Measurements from ENCODE around the gene CFAP45.

CFAP45 gene

DNA sequence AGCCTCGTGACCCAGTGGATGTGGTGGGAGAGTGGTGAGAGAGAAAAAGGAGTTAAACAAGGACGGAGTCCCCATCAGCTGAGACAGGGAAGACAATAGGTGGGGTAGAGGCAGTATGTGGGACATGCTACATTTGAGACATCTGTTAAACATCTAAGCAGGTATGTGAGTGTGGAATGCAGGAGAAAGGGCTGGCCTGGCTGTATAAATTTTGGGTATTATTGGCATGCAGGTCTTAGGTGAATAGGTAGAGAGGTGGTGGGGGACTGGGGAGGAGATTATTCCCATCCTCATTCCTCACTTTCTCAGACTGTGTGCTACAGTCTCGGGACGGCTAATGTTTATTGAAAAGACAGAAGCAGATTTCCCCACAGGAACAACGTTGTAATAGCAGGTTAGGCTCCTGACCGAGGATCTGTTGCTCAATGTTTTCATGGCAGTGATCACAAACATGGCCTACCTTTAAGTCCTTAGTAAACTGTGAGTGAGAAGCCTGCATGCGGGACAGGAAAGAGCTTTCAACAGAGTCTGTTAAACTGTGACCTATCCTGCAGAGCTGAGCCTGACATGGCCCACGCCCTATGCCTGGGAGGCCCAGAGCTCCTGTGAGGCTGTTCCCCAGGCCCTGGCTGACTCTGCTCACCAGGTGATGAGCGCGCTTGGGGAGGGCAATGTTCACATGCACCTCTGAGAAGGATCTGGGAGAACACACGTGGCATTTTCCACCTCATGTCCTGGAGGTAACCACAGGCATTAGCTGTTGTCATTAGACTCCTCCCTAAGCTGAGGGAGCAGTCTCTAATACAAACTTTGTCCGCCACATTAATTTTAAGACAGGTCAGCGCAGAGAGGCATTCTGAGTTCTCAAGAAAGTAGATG, 54.0 kb downstream of the CFAP45 start:
- DNase-seq, result no peak

DNA sequence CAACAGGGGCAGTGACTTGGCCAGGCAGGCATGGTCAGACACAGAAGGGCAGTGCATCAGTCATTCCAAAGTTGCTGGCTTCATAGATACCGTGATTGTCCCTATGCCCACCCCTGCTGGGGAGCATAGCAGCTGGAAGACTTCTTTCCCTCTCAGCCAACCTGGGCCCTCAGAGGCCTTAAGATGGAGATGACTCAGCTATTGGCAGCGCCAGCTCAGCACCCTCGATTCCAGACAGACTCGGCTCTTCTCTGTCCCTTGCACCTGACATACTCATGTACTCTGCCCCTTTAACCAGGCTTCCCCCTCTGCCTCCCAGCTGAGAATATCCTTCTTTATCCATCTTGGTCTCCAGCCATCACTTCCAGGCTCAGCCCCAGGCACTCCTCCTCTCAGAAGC, 56.5 kb downstream of the CFAP45 start:
- no peak for DNase-seq

DNA sequence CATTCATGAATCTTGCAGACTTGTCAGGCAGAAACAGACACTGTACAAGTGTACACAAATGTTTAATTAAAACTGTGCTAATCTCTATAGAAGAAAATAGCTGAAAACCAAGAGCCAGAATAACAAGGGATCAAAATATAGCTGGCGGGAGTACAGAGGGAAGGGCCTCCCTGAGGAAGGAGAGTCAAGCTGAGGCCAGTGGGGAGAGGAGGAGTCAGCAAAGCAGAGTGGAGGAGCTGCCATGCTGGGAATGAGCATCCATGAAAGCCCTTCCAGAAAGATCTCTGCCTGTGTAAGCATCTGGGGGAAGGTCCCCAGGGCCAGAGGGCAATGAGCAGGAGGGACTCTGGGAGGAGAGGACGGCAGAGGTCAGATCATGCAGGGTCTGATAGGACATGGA, 58.2 kb downstream of the CFAP45 start:
- no peak for DNase-seq

DNA sequence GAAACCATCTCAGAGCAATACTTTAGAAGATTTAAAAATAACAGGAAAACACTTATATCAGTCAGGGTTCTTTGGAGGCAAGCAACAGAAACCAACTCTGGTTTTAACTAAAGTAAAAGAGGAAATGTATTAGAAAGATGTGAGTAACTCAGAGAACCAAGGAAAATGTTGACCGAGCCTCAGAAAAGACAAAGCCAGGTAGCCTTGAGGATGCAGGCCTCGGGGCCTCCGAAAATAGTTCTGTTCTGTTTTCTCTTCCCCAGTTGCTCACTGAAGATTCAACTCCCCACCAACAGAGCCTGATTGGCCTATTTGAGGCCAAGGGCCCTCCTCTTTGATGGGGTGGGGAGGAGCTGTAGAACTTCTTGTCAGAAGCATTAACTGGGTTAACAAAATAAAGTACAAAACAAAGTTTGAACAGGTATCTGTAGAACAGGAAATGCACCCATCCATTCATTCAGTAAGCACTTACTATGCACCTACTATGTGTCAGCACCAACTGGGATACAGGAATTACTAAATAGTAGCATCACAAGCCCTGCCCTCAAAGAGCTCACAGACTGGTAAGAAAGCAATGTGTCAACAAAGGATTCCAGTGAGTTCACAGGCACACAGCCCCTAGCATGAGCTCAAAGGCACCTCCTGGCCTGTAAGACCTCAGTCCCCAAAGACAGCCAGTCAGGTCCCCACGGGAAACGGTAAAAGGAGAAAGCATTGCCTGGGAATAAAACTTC, 60.7 kb downstream of the CFAP45 start:
- DNase-seq, result no peak

DNA sequence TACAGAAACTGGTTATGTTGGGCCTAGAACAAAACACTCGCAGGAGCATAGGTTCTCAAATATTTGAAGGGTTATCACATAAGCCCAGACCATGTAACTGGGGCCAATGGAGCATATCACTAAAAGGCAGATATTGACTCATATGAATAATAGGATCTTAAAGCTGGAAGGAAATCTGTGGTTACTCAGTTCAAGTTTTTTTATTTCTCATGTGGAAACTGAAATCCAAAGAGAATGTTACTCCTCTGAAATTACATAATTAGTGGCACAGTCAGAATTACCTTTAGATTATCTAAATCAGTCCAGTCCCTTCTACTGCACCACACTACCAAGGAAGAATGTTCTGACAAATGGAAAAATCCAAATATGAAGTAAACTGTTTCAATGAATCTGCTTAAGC, 61.2 kb downstream of the CFAP45 start:
- DNase-seq, result no peak

DNA sequence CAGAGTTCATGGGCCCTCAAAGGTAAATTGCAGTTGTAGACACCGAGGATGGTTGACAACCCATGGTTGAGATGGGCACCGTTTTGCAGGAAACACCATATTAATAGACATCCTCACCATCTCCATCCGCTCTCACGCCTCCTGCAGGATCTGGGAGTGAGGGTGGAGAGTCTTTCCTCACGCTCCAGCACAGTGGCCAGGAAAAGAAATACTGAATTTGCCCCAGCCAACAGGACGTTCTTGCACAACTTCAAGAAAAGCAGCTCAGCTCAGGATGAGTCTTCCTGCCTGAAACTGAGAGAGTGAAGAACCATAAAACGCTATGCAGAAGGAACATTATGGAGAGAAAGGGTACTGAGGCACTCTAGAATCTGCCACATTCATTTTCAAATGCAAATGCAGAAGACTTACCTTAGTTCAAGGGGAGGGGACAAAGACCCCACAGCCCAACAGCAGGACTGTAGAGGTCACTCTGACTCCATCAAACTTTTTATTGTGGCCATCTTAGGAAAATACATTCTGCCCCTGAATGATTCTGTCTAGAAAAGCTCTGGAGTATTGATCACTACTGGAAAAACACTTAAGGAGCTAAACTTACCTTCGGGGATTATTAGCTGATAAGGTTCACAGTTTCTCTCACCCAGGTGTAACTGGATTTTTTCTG, 64.0 kb downstream of the CFAP45 start:
- DNase-seq, result no peak

DNA sequence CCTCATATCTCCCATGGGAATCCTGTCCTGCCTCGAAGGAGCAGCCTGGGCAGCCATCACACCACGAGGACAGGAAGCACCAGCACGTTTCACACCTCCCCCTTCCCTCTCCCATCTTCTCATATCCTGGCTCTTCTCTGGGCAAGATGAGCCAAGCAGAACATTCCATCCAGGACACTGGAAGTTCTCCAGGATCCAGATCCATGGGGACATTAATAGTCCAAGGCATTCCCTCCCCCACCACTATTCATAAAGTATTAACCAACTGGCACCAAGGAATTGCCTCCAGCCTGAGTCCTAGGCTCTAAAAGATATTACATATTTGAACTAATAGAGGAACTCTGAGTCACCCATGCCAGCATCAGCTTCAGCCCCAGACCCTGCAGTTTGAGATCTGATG, 64.6 kb downstream of the CFAP45 start:
- DNase-seq, result no peak

DNA sequence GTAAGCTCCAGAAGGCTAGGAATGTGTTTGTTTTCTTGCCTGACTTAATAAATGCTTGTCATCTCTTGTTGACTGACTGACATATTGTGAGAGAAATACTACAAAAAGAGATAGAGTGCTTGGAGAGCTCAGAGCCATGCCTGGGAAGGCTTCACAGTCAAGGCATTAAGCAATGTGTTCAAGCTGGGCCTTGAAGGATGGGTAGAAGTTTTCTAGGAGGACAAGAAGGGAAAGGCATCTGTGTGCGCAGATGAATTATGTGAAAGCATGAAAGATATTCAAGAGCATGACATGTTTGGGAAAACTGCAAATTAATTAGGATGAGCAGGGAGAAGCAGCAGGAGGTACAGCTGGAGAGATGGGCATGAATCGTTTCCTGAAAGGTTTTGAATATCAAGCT, 67.7 kb downstream of the CFAP45 start:
- no peak for DNase-seq

DNA sequence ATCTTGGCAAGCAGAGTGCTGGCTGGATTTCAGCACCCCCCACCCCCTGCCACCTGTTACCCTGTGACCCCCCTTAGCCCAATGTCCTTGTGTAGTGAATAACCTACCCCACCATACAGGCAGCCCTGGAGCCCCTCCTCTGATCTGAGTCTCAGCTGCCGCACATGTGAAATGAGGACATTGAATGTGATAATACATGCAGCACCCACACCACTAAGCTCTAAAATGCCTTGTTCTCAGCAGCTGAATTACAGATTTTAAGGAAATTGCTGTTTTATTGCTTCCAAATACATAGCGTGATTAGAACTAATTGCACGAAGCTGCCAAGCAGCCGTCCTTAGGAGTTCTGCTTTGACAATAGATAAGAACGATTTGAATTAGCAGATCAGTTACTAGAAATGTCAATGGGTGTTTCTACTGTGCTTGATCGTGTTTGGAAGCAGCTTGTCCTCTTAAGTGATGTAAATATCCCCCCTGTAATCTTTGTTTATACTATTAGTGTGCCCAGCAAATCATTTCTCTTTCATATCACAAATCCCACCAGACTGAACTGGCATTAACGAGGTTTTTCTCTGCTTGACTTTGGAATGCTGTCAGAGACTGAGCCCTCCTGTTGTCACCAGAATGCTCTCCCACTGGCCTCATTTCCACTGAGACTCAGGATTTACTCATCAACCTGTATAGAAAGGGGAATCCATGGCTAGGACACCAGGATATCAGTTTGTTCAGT, 68.4 kb downstream of the CFAP45 start:
- DNase-seq, result no peak

DNA sequence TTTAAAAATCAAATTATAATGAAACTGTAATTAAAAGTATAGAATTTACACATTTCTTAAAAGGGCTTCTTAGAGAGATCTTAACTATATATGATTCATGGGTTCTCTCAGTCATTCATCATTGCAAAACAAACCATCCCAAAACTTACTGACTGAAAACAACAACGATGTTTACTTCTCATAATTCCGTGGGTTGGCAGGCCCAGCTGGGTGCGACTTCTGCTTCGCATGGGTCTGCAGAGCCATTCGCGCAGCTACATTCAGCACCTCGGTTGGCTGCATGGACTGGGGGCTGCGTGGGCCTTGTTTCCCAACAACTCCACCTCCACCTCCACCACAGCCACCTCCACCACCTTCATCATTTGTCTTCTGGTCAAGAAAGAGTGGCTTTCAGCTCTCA, 69.2 kb downstream of the CFAP45 start:
- no peak for DNase-seq

DNA sequence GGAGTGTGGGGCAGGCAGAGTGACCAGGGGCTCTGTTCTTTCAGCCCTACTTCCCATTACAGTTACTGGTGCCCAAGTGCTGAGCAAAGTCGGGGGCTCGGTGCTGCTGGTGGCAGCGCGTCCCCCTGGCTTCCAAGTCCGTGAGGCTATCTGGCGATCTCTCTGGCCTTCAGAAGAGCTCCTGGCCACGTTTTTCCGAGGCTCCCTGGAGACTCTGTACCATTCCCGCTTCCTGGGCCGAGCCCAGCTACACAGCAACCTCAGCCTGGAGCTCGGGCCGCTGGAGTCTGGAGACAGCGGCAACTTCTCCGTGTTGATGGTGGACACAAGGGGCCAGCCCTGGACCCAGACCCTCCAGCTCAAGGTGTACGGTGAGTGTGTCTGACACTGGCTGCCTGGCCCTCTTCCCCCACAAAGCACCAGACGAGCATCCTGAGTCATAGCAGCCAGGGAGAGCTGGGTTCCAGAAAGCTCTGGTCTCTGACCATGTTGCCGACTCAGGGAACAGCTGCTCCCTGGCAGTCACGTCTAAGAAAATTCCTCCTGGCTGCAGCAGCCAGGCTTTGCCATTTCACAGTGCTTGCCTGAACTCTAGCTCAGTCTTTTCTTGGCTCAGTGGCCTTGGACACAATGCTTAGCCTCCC, 70.0 kb downstream of the CFAP45 start:
- DNase-seq, result no peak

DNA sequence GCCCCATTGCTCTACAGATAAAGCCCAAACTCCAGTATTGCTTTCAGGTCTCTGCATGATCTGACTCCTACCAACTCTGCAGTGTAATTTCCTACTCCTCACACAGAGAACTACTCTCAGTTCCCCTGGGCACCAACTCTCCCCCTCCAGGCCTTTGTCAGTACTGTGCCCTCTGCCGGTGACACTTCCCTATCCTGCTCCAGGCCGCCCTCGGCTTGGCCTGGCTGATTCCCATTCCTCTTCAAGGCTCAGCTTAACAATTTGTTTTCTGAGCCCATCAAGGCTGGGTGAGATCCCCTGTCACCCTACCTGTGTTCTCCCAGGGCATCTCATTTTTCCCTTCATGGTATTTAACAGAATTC, 70.7 kb downstream of the CFAP45 start:
- DNase-seq, result no peak

DNA sequence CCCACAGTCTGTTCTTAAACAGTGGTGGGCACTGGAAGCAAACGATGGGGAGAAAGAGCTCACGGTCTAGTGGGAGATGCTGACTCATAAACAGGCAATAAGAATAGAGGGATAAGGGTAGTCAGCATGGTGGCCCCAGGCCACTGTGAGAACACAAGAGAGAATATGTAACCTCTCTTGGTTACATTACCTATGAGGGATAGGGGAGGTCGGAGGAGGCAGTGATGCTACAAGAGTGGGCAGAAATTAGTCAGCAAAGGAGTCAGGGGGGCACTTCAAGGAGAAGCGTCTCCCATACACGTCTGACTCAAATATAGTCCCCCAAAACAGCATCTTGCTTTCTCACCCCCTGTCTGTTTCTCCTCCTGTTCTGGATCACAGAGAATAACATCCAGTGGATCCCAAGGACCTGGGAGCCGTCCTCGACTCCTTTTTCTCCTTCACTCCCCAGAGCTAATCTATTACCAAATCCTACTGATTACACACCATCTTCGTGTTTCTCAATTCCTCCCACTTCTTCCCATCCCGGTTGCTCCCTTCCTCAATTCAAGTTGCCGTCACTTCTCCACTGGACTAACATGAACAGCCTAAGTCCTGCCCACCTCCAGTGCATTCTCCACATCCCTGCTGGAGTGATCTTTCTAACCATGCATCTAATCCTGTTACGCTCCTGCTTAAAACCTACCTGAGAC, 71.2 kb downstream of the CFAP45 start:
- no peak for DNase-seq

DNA sequence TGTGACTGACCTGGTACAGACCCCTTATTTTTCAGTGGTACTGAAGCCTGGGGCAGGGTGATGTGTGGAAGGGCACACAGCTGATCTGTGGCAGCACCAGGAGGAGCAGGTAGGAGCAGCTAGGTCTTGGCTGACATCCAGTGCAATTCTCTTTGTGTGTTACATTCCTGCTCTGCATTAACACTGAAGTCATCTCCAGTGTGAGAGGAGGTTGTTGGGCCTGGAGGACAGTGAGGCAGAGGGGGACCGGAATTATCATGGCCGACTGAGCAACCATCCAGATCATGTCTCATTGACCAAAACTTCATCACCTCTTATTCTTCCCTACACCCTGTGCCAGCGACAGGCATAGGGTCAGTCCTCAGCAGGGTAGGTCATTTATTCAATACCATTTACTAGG, 71.8 kb downstream of the CFAP45 start:
- no peak for DNase-seq

DNA sequence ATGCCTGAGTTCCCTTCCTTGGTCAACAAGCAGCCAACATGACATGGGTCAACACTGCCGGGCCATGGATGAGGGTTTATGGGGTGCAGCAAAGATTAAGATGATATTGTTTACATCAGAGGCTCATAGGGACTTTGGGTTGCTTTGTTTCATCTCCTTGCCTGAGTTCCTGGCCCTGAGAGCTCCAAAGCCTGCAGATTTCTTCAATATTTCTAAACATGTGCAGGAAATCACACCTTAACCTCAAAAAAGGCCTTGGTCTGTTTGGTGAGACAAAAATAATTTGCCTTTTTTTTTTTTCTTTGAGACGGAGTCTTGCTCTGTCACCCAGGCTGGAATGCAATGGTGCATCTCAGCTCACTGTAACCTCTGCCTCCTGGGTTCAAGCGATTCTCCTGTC, 72.4 kb downstream of the CFAP45 start:
- no peak for DNase-seq

DNA sequence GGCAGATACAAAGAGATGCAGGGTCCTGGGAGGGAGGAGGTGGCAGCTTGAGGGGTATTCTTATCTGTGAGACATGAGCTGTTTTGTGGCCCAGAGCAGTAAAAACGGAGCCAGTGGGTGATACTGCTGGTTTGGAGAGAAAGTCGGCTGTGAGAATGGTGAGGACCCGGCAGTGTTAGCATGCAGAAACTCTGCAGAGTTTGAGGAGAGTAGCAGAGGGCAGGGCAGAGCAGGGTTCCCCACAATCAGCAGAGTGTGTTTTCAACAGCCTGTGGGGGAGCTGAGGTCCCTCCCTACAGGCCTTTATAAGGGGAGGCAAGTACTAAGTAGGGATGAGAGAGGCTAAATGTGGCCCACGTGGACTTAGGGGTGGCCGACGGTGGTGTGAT, 72.9 kb downstream of the CFAP45 start:
- DNase-seq, result no peak

DNA sequence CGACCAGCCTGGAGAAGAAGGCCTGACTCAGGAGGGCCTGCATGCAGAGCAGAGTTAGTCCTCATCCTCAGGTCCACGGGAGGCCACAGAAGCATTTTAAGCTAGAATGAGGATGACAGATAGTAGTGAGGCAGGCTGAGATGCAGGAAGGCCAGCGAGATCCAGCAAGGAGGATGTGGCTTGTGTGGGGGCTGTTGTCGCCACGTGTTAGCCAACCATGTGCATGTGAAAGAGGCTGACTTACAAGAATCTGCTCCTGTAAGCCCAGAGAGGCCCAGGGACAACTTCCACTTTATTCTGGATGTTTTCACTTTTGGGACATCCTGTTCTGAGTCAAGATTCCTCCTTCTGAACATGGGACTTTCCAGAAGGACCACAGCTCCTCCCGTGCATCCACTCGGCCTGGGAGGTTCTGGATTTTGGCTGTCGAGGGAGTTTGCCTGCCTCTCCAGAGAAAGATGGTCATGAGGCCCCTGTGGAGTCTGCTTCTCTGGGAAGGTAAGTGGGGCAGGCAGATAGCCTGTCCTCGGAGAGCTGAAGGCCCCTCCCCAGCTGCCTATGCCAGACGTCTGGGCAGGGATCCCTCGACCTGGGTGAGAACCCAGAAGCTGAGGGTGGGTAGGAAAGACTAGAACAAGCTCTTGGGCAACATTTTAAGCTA, 73.4 kb downstream of the CFAP45 start, which contains the start of gene SLAMF8:
SLAMF8 (plus strand) TSS at position 433 of the 661 bp plus-strand sequence; CDS start at position 459, 26 bp downstream.
- DNase-seq, result peak; percentile 42

DNA sequence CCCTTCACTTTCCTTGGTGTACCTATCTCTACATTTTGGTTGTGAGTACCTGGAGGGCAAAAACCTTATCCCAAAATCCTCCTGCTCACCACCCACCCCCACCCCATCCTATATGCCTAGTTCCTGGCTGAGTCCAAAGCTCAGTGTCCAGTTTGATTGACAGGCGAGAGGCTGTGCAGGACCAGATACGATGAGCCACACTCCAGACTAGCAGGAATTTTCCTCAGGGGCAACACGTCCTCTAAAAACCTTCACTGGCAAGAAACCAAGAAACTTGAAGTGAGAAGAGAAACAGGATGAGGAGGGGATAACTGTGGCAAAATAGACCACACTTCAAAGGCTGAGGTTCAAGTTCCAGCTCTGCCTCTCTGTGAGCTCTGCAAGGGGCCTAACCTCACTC, 74.4 kb downstream of the CFAP45 start:
- DNase-seq, result no peak

DNA sequence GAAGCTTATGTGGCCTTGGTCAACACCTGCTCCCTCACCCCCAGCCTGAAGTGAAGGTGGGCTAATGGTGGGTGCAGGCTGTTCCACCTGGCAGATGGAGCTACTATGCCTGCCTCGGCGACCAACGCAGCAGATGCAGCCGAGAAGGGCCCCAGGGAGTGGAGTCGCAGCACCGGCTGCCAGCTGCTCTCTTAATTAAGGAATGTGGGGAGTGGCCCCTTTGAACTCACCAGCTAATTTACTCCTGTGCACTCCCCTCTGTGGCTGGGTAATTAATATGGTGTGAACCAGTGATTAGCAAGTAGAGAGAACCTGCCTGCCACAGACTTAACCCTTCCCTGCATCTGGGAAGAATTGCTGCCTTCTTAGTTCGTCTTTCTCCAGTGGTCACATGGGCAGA, 76.6 kb downstream of the CFAP45 start:
- DNase-seq, result no peak
